ENCODE results near the gene IGLL5.
"Not testable (repeated sequence)": the region's sequence is repeated elsewhere in the genome, so short reads cannot be mapped to it uniquely, and the experiment has no call there.

- TF ChIP-seq EZH2 (IDR thresholded peaks at IDR 0.05; ENCODE audit: insufficient read depth, poor library complexity, severe bottlenecking); EZH2phosphoT487 (IDR thresholded peaks at IDR 0.05; ENCODE audit: insufficient read depth, low read depth): not testable (repeated sequence)
Observed at GRCh38 chr22:22922092-22922953, 34.7 kb downstream of the IGLL5 start.
